MCF 10A (cell line): Measurements from ENCODE around the gene RBM20. TPM values are rescaled to one million over a fixed set of nuclear protein-coding genes. Genes with fewer than 3 reads are reported as not detected.
"Not testable (repeated sequence)": the region's sequence is repeated elsewhere in the genome, so short reads cannot be mapped to it uniquely, and the experiment has no call there.

Experiments used
- BruUV-seq: library from RNA; stranded (reverse); fragments of 400-500 nt; replicated peaks from 2 replicates; lab custom pipeline; 2021; lab: Mats Ljungman, UMichigan
- CTCF ChIA-PET: fragments of 300-600 bp; sonication (Branson Sonifier 250); formaldehyde crosslinking; extraction: SDS; loops from one replicate; lab custom pipeline; 2021; ENCODE audit warnings: antibody characterized with exemption, inconsistent platforms; lab: Yijun Ruan, JAX
- POLR2A ChIA-PET: fragments of 300-600, 350-650 bp; sonication (Branson Sonifier 250); formaldehyde crosslinking; extraction: SDS; loops from one replicate; lab custom pipeline; 2020; ENCODE audit warnings: antibody characterized with exemption, inconsistent platforms; lab: Yijun Ruan, JAX
- DNase-seq: peaks from one replicate; pipeline ENCODE4 v3.0.0-alpha.2; 2018; ENCODE audit not compliant: unreplicated experiment
- H3K27ac Mint-ChIP-seq: one replicate; pipeline ENCODE4 v1.8.0; 2022; ENCODE audit warnings: mild to moderate bottlenecking, low read depth, mixed read lengths; ENCODE audit not compliant: unreplicated experiment
- H3K27me3 Mint-ChIP-seq: one replicate; pipeline ENCODE4 v1.8.0; 2022; ENCODE audit warnings: mixed read lengths; ENCODE audit not compliant: insufficient read depth, unreplicated experiment
- H3K36me3 Mint-ChIP-seq: one replicate; pipeline ENCODE4 v1.8.0; 2022; ENCODE audit warnings: mild to moderate bottlenecking, moderate library complexity, mixed read lengths; ENCODE audit not compliant: insufficient read depth, unreplicated experiment
- H3K4me1 Mint-ChIP-seq: one replicate; pipeline ENCODE4 v1.8.0; 2022; ENCODE audit warnings: mixed read lengths; ENCODE audit not compliant: insufficient read depth, unreplicated experiment
- H3K4me3 Mint-ChIP-seq: one replicate; pipeline ENCODE4 v1.8.0; 2022; ENCODE audit warnings: mild to moderate bottlenecking, moderate library complexity, mixed read lengths; ENCODE audit not compliant: unreplicated experiment
- H3K9me3 Mint-ChIP-seq: one replicate; pipeline ENCODE4 v1.8.0; 2022; ENCODE audit warnings: mixed read lengths; ENCODE audit not compliant: unreplicated experiment
- intact Hi-C: fragments of 100-400 bp; cut with micrococcal nuclease; formaldehyde crosslinking; loops from 2 replicates; pipeline ENCODE4 v1.14.1; 2022
- total RNA-seq: library from RNA; stranded (reverse); gene quantifications from 2 replicates; pipeline ENCODE4 v1.2.3, GENCODE V29; 2022
- TF ChIP-seq, protein P1 (sequence below): fragments of 200-600 bp; IDR thresholded peaks from one replicate; pipeline ENCODE4 v1.8.0; 2022; ENCODE audit warnings: antibody characterized with exemption, mild to moderate bottlenecking; ENCODE audit not compliant: unreplicated experiment

The RBM20 gene
- total RNA-seq, 1 experiment from 2014 or later = not detected

DNA sequence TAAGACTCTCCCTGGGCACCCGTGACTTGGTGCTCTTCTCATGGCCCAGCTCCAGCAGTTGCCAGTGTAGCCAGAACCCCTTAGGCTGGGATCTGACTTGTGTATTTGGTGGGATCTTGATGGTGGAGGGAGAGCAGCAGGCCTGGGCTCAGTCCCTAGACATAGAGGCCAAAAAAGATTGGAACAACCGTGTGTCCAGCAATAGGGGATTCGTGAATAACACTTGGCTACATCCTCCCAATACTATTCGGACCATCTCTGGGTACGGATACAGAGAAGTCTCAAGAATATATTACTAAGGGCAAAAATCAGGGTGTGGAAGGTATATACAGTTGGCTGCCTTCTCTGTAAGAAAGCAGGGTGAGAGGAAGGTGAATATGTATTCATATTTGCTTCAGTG, 17.2 kb downstream of the RBM20 start:
- BruUV-seq = no TSS peak
- H3K27me3 Mint-ChIP-seq = no peaks in the 10 kb centered on the region
- peaks cover 6% of the 10 kb centered on the region for H3K36me3 Mint-ChIP-seq
- peaks cover 14% of the 10 kb centered on the region for H3K4me1 Mint-ChIP-seq
- no peaks in the 10 kb centered on the region for H3K9me3 Mint-ChIP-seq
- ChIA-PET POLR2A (no interaction called here), CTCF (interaction anchor here (0.6 to 3.1 kb wide), 2 partner anchors 10 to 61 kb away, joined by 4 to 27 read pairs; no protein-coding TSS in a partner anchor)
- intact Hi-C loops = no loop called here
- H3K4me3 Mint-ChIP-seq = no peak overlapping the region
- no peak overlapping the region for H3K27ac Mint-ChIP-seq
- DNase-seq = no peak
- TF ChIP-seq, protein P1, sequence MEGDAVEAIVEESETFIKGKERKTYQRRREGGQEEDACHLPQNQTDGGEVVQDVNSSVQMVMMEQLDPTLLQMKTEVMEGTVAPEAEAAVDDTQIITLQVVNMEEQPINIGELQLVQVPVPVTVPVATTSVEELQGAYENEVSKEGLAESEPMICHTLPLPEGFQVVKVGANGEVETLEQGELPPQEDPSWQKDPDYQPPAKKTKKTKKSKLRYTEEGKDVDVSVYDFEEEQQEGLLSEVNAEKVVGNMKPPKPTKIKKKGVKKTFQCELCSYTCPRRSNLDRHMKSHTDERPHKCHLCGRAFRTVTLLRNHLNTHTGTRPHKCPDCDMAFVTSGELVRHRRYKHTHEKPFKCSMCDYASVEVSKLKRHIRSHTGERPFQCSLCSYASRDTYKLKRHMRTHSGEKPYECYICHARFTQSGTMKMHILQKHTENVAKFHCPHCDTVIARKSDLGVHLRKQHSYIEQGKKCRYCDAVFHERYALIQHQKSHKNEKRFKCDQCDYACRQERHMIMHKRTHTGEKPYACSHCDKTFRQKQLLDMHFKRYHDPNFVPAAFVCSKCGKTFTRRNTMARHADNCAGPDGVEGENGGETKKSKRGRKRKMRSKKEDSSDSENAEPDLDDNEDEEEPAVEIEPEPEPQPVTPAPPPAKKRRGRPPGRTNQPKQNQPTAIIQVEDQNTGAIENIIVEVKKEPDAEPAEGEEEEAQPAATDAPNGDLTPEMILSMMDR = no peak

DNA sequence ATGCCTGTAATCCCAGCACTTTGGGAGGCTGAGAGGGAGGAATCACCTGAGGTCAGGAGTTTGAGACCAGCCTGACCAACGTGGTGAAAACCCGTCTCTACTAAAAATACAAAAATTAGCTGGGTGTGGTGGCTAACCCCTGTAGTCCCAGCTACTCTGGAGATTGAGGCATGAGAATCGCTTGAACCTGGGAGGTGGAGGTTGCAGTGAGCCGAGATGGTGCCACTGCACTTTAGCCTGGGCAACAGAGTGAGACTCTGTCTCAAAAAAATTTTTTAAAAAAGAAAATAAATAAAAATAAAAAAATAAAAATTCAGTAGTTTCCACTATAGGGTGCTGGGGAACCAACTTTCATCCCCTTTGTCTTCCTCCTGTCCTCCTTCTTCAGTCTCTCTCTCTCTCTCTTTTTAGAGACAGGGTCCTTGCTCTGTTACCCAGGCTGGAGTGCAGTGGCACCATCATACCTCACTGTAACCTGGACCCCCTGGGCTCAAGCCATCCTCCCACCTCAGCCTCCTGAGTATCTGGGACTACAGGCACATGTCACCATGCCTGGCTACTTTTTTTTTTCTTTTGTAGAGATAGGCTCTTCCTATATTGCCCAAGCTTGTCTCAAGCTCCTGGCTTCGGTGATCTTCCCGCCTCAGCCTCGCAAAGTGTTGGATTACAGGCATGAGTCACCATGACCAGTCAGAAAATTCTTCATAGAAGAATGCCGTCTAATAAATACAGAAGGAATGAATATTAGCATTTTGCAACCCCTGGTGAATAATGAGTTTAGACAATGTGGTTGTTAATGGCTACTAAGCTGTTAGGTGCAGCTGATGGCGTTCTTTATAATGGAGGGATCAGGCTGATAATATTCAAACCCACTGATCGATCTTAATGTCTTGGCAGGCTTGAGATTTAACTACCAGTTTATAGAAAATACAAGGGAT, 20.6 kb downstream of the RBM20 start:
- DNase-seq = peak; percentile 95
- Mint-ChIP-seq H3K4me3 (no peak overlapping the region), H3K4me1 (peaks cover 14% of the 10 kb centered on the region), H3K36me3 (peaks cover 6% of the 10 kb centered on the region), H3K27ac (peak overlapping the region; percentile 88), H3K9me3 (no peaks in the 10 kb centered on the region), H3K27me3 (no peaks in the 10 kb centered on the region)
- POLR2A ChIA-PET = interaction anchor here (0.7 to 2.0 kb wide), 9 partner anchors 10 to 1214 kb away, joined by 3 to 14 read pairs (median 3); no protein-coding TSS in a partner anchor
- TF ChIP-seq, protein P1 = no peak
- BruUV-seq = no TSS peak
- CTCF ChIA-PET = interaction anchor here (1.4 to 1.8 kb wide), 5 partner anchors 9 to 172 kb away, joined by 3 to 5 read pairs (median 4); no protein-coding TSS in a partner anchor
- intact Hi-C loops = no loop called here

DNA sequence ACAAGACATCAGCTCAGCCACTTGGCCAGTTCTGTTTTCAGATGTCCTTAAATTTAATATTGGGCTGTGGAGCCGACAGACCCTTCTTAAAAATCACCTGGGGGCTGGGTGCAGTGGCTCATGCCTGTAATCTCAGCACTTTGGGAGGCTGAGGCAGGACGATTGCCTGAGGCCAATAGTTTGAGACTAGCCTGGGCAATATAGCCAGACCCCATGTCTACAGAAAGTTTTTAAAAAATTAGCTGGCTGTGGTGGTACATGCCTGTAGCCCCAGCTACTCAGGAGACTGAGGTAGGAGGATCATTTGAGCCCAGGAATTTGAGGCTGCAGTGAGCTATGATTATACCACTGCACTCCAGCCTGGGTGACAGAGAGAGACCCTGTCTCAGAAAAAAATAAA, 22.1 kb downstream of the RBM20 start:
- H3K4me1 Mint-ChIP-seq = peaks cover 14% of the 10 kb centered on the region
- BruUV-seq, H3K9me3 Mint-ChIP-seq, H3K27ac Mint-ChIP-seq, H3K36me3 Mint-ChIP-seq, DNase-seq, H3K4me3 Mint-ChIP-seq, H3K27me3 Mint-ChIP-seq, intact Hi-C loops: not testable (repeated sequence)
- CTCF ChIA-PET = interaction anchor here (0.6 to 1.6 kb wide), 7 partner anchors 16 to 345 kb away, joined by 3 to 4 read pairs (median 3); no protein-coding TSS in a partner anchor
- POLR2A ChIA-PET = interaction anchor here (0.9 to 1.9 kb wide), 4 partner anchors 8 to 251 kb away, joined by 3 to 14 read pairs (median 5); no protein-coding TSS in a partner anchor

DNA sequence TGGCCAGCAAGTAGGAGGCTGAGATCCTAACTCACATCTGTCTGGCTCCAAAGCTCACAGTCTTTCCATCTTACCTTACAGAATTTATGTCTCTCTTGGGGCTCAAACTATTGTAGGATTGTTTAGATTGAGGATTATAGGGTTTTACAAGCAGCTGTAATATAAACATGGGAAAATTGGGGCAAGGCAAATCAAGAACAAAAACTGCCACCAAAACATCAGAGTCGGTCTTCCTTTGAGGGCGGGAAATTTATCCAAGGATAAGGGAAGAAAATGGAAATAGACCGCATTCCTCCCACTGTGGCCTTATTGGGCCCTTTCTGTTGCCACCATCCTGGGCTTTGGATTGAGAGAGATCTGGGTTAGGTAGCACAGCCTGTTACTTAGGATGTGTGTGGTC, 22.5 kb downstream of the RBM20 start:
- no TSS peak for BruUV-seq
- POLR2A ChIA-PET = interaction anchor here (0.9 kb wide), 1 partner anchor 251 kb away, joined by 3 read pairs; no protein-coding TSS in a partner anchor
- H3K27ac Mint-ChIP-seq = no peak overlapping the region

More for the DNA sequence above, 22.5 kb downstream of the RBM20 start:
- Mint-ChIP-seq H3K27me3 (no peaks in the 10 kb centered on the region), H3K4me3 (no peak overlapping the region), H3K9me3 (no peaks in the 10 kb centered on the region), H3K36me3 (peaks cover 6% of the 10 kb centered on the region), H3K4me1 (peaks cover 14% of the 10 kb centered on the region)
- intact Hi-C loops = no loop called here
- TF ChIP-seq, protein P1 = no peak
- DNase-seq = no peak
- CTCF ChIA-PET = interaction anchor here (0.6 to 1.2 kb wide), 6 partner anchors 17 to 345 kb away, joined by 3 to 4 read pairs (median 3); no protein-coding TSS in a partner anchor
